ENCODE results near the gene SCCPDH.

Gene SCCPDH

GRCh38 chr1:246786606-246787238 is 62.5 kb downstream of the SCCPDH start:
- peak in 1 of 3 experiments; percentile 65 for DNase-seq

- DNase-seq: no peak
Observed at GRCh38 chr1:246787781-246788513, 63.7 kb downstream of the SCCPDH start.

GRCh38 chr1:246788895-246789338 is 64.7 kb downstream of the SCCPDH start:
- no peak for DNase-seq

- DNase-seq: no peak
Observed at GRCh38 chr1:246789454-246790339, 65.5 kb downstream of the SCCPDH start.

GRCh38 chr1:246790364-246790763 is 66.2 kb downstream of the SCCPDH start:
- no peak for DNase-seq

GRCh38 chr1:246790833-246791232 is 66.6 kb downstream of the SCCPDH start:
- no peak for DNase-seq

- no peak for DNase-seq
Observed at GRCh38 chr1:246791303-246791918, 67.2 kb downstream of the SCCPDH start.

GRCh38 chr1:246792603-246793002 is 68.4 kb downstream of the SCCPDH start:
- DNase-seq: no peak

- DNase-seq: peak in 1 of 3 experiments; percentile 5
Observed at GRCh38 chr1:246793356-246793896, 69.2 kb downstream of the SCCPDH start.

- DNase-seq: peak; percentile 32 to 54 (median 37)
Observed at GRCh38 chr1:246794048-246794827, 70.0 kb downstream of the SCCPDH start.

- peak; percentile 47 to 65 (median 52) for DNase-seq
Observed at GRCh38 chr1:246794828-246795671, 70.8 kb downstream of the SCCPDH start.

GRCh38 chr1:246795906-246796694 is 71.9 kb downstream of the SCCPDH start:
- peak in 2 of 3 experiments; percentile 5 to 11 for DNase-seq

GRCh38 chr1:246797157-246797556 is 72.9 kb downstream of the SCCPDH start:
- no peak for DNase-seq

- no peak for DNase-seq
Observed at GRCh38 chr1:246797597-246797996, 73.4 kb downstream of the SCCPDH start.

GRCh38 chr1:246798107-246798506 is 73.9 kb downstream of the SCCPDH start:
- DNase-seq: no peak

GRCh38 chr1:246798606-246799496 is 74.6 kb downstream of the SCCPDH start:
- no peak for DNase-seq

- no peak for DNase-seq
Observed at GRCh38 chr1:246800356-246800755, 76.1 kb downstream of the SCCPDH start.

- no peak for DNase-seq
Observed at GRCh38 chr1:246800756-246801155, 76.5 kb downstream of the SCCPDH start.
